Gastrocnemius medialis (tissue), 4 donors: ENCODE results near the gene SOCS2.

ENCODE experiments used
- CTCF ChIP-seq, 5 experiments: fragments of 450-650 bp in 3 of 5; fragments of 200-600 bp in 2 of 5; sonication (generic) in 2 of 5; IDR thresholded peaks in 4 of 5; conservative IDR thresholded peaks in 1 of 5; 1 replicate in 4 of 5; 2 replicates in 1 of 5; pipeline ENCODE4 v1.5.1; 2016 to 2019; ENCODE audit warnings: antibody characterized with exemption in 5 of 5, mild to moderate bottlenecking in 3 of 5, moderate library complexity in 3 of 5
- POLR2A ChIP-seq, 2 donors: fragments of 450-650 bp; IDR thresholded peaks; one replicate each; pipeline ENCODE4 v1.6.1; 2017; ENCODE audit warnings: antibody characterized with exemption in 2 of 2, mild to moderate bottlenecking in 2 of 2, moderate library complexity in 2 of 2

- no peak for TF ChIP-seq CTCF (IDR thresholded peaks at IDR 0.05 in 4 of 5, conservative IDR thresholded peaks at IDR 0.05 in 1 of 5)
- no peak for TF ChIP-seq POLR2A (IDR thresholded peaks at IDR 0.05)
Observed at GRCh38 chr12:93571925-93572711, at the start of gene SOCS2.
